NCI-H2029 treated with DMSO at 0.1 percent for 48 hours (cell line): ENCODE results near the gene MFSD1.

Source experiments
- DNase-seq: peaks from one replicate; lab custom pipeline; 2025; lab: John Stamatoyannopoulos, UW

The MFSD1 gene

GRCh38 chr3:158801696-158802408 lies at the start of gene MFSD1:
Gene MFSD1 (plus strand): TSS chr3:158802054. CDS start chr3:158802153, 99 bp downstream.
- peak; percentile 30 for DNase-seq

- DNase-seq = no peak
Measured at GRCh38 chr3:158753854-158754253, 48.0 kb upstream of the MFSD1 start.

- DNase-seq = no peak
Measured at GRCh38 chr3:158755421-158755820, 46.4 kb upstream of the MFSD1 start.

GRCh38 chr3:158761350-158761749 lies 40.5 kb upstream of the MFSD1 start:
- no peak for DNase-seq

GRCh38 chr3:158762701-158763100 lies 39.2 kb upstream of the MFSD1 start:
- no peak for DNase-seq

- no peak for DNase-seq
Measured at GRCh38 chr3:158763421-158763820, 38.4 kb upstream of the MFSD1 start.

GRCh38 chr3:158765518-158766205 lies 36.2 kb upstream of the MFSD1 start:
- no peak for DNase-seq

- DNase-seq = no peak
Measured at GRCh38 chr3:158766364-158766763, 35.5 kb upstream of the MFSD1 start.

GRCh38 chr3:158768361-158768787 lies 33.5 kb upstream of the MFSD1 start:
- no peak for DNase-seq

GRCh38 chr3:158768881-158769543 lies 32.8 kb upstream of the MFSD1 start:
- DNase-seq = no peak

- DNase-seq = no peak
Measured at GRCh38 chr3:158769549-158769948, 32.3 kb upstream of the MFSD1 start.

- DNase-seq = no peak
Measured at GRCh38 chr3:158769952-158770740, 31.7 kb upstream of the MFSD1 start.

GRCh38 chr3:158770741-158771350 lies 31.0 kb upstream of the MFSD1 start:
- DNase-seq = no peak

GRCh38 chr3:158771577-158771976 lies 30.3 kb upstream of the MFSD1 start:
- DNase-seq = no peak

- no peak for DNase-seq
Measured at GRCh38 chr3:158771982-158772381, 29.9 kb upstream of the MFSD1 start.

GRCh38 chr3:158773166-158773565 lies 28.7 kb upstream of the MFSD1 start:
- no peak for DNase-seq

- no peak for DNase-seq
Measured at GRCh38 chr3:158773845-158774830, 27.7 kb upstream of the MFSD1 start.

GRCh38 chr3:158774965-158775364 lies 26.9 kb upstream of the MFSD1 start:
- no peak for DNase-seq

- no peak for DNase-seq
Measured at GRCh38 chr3:158775426-158776410, 26.1 kb upstream of the MFSD1 start.
